Measurements from ENCODE around the gene CHMP6.

The CHMP6 gene

GRCh38 chr17:81039096-81039495, 47.5 kb downstream of the CHMP6 start:
- Histone ChIP-seq H2AK5ac (ENCODE audit: low read depth, low read length) (no peak overlapping the region), H3K14ac (ENCODE audit: low read length) (peak overlapping the region; percentile 75), H3K36me3 (replicated peaks in 1 of 2; ENCODE audit: control insufficient read depth in 2 of 2, insufficient read depth in 2 of 2, low read length in 2 of 2) (peaks cover 4 to 24% of the 10 kb centered on the region in 2 donors), H3K4me1 (ENCODE audit: control insufficient read depth in 2 of 2, insufficient read depth in 1 of 2, low read depth in 1 of 2, low read length in 2 of 2) (peaks cover 39% of the 10 kb centered on the region in 2 donors), H4K8ac (ENCODE audit: low read depth, low read length) (no peak overlapping the region), H3K4me3 (ENCODE audit: low read length in 2 of 2) (no peak overlapping the region), H3K4me2 (ENCODE audit: insufficient read depth, low read length, poor library complexity, severe bottlenecking) (no peak overlapping the region), H3K23ac (ENCODE audit: low read depth, low read length, poor library complexity) (peak overlapping the region; percentile 89), H2AFZ (ENCODE audit: low read length) (no peak overlapping the region), H3K9me3 (replicated peaks in 1 of 2; ENCODE audit: control insufficient read depth in 2 of 2, insufficient read depth in 1 of 2, low read depth in 1 of 2, low read length in 2 of 2) (peaks cover 0 to 2% of the 10 kb centered on the region in 2 donors), H3K79me1 (ENCODE audit: low read depth, low read length) (peaks cover 38% of the 10 kb centered on the region), H3K27me3 (ENCODE audit: control insufficient read depth in 3 of 3, insufficient read depth in 3 of 3, low read depth in 1 of 3, low read length in 3 of 3) (peaks cover 0 to 3% (median 0%) of the 10 kb centered on the region in 3 experiments), H3K27ac (replicated peaks; ENCODE audit: low read length) (peak overlapping the region; percentile 17), H3K4ac (ENCODE audit: low read length) (no peak overlapping the region), H4K91ac (ENCODE audit: low read depth, low read length, poor library complexity) (no peak overlapping the region), H3K9ac (ENCODE audit: low read depth, low read length, poor library complexity) (peak overlapping the region; percentile 44), H3K18ac (ENCODE audit: low read length) (peak overlapping the region; percentile 84), H2BK5ac (ENCODE audit: low read length) (peak overlapping the region; percentile 88), H2BK12ac (ENCODE audit: low read length) (no peak overlapping the region), H2BK15ac (ENCODE audit: low read length) (no peak overlapping the region), H2BK120ac (ENCODE audit: low read depth, low read length) (no peak overlapping the region)
- no CpG with 5 or more reads among the region's 16 CpGs for whole genome bisulfite sequencing, 2 donors (ENCODE audit: extremely low coverage in 2 of 2, insufficient read length in 2 of 2, insufficient replicate concordance in 1 of 2)
- no peak for DNase-seq (ENCODE audit: low spot score)

- H3K18ac ChIP-seq (ENCODE audit: low read length): peak overlapping the region; percentile 95
- no peak overlapping the region for H4K8ac ChIP-seq (ENCODE audit: low read depth, low read length)
- peaks cover 0 to 2% of the 10 kb centered on the region in 2 donors for H3K9me3 ChIP-seq (replicated peaks in 1 of 2; ENCODE audit: control insufficient read depth in 2 of 2, insufficient read depth in 1 of 2, low read depth in 1 of 2, low read length in 2 of 2)
- H3K4me2 ChIP-seq (ENCODE audit: insufficient read depth, low read length, poor library complexity, severe bottlenecking): peak overlapping the region; percentile 32
- H3K27ac ChIP-seq (replicated peaks; ENCODE audit: low read length): peak overlapping the region; percentile 56
- no peak overlapping the region for H4K91ac ChIP-seq (ENCODE audit: low read depth, low read length, poor library complexity)
- no peak overlapping the region for H3K4me3 ChIP-seq (ENCODE audit: low read length in 2 of 2)
- peaks cover 0 to 3% (median 0%) of the 10 kb centered on the region in 3 experiments for H3K27me3 ChIP-seq (ENCODE audit: control insufficient read depth in 3 of 3, insufficient read depth in 3 of 3, low read depth in 1 of 3, low read length in 3 of 3)
- peak overlapping the region; percentile 35 for H2BK120ac ChIP-seq (ENCODE audit: low read depth, low read length)
- peak overlapping the region; percentile 93 for H2AK5ac ChIP-seq (ENCODE audit: low read depth, low read length)
- peak overlapping the region; percentile 51 for H3K14ac ChIP-seq (ENCODE audit: low read length)
- peak overlapping the region; percentile 88 for H2BK5ac ChIP-seq (ENCODE audit: low read length)
- WGBS, 2 donors (ENCODE audit: extremely low coverage in 2 of 2, insufficient read length in 2 of 2, insufficient replicate concordance in 1 of 2): no CpG with 5 or more reads among the region's 28 CpGs
- no peak overlapping the region for H2AFZ ChIP-seq (ENCODE audit: low read length)
- peak overlapping the region; percentile 83 for H3K23ac ChIP-seq (ENCODE audit: low read depth, low read length, poor library complexity)
- peak overlapping the region; percentile 17 for H2BK12ac ChIP-seq (ENCODE audit: low read length)
- H3K4ac ChIP-seq (ENCODE audit: low read length): no peak overlapping the region
- H3K36me3 ChIP-seq (replicated peaks in 1 of 2; ENCODE audit: control insufficient read depth in 2 of 2, insufficient read depth in 2 of 2, low read length in 2 of 2): peaks cover 7 to 31% of the 10 kb centered on the region in 2 donors
- H3K4me1 ChIP-seq (ENCODE audit: control insufficient read depth in 2 of 2, insufficient read depth in 1 of 2, low read depth in 1 of 2, low read length in 2 of 2): peaks cover 45 to 47% of the 10 kb centered on the region in 2 donors
- peak overlapping the region; percentile 55 for H3K9ac ChIP-seq (ENCODE audit: low read depth, low read length, poor library complexity)
- H3K79me1 ChIP-seq (ENCODE audit: low read depth, low read length): peaks cover 44% of the 10 kb centered on the region
- DNase-seq (ENCODE audit: low spot score): no peak
- H2BK15ac ChIP-seq (ENCODE audit: low read length): peak overlapping the region; percentile 54
These were observed 48.5 kb downstream of the CHMP6 start for GRCh38 chr17:81039854-81040758.

- no peak overlapping the region for H2AFZ ChIP-seq (ENCODE audit: low read length)
- peaks cover 48% of the 10 kb centered on the region for H3K79me1 ChIP-seq (ENCODE audit: low read depth, low read length)
- H2AK5ac ChIP-seq (ENCODE audit: low read depth, low read length): peak overlapping the region; percentile 93
- H3K27me3 ChIP-seq (ENCODE audit: control insufficient read depth in 3 of 3, insufficient read depth in 3 of 3, low read depth in 1 of 3, low read length in 3 of 3): peaks cover 0 to 3% (median 0%) of the 10 kb centered on the region in 3 experiments
- no peak overlapping the region for H3K4me3 ChIP-seq (ENCODE audit: low read length in 2 of 2)
- peaks cover 44 to 47% of the 10 kb centered on the region in 2 donors for H3K4me1 ChIP-seq (ENCODE audit: control insufficient read depth in 2 of 2, insufficient read depth in 1 of 2, low read depth in 1 of 2, low read length in 2 of 2)
- no peak overlapping the region for H3K4ac ChIP-seq (ENCODE audit: low read length)
- peak overlapping the region; percentile 56 for H3K27ac ChIP-seq (replicated peaks; ENCODE audit: low read length)
- peak overlapping the region; percentile 54 for H2BK15ac ChIP-seq (ENCODE audit: low read length)
- DNase-seq (ENCODE audit: low spot score): no peak
- H4K91ac ChIP-seq (ENCODE audit: low read depth, low read length, poor library complexity): no peak overlapping the region
- WGBS, 2 donors (ENCODE audit: extremely low coverage in 2 of 2, insufficient read length in 2 of 2, insufficient replicate concordance in 1 of 2): no CpG with 5 or more reads among the region's 6 CpGs
- peak overlapping the region; percentile 35 for H2BK120ac ChIP-seq (ENCODE audit: low read depth, low read length)
- H3K9ac ChIP-seq (ENCODE audit: low read depth, low read length, poor library complexity): peak overlapping the region; percentile 55
- peak overlapping the region; percentile 3 for H3K4me2 ChIP-seq (ENCODE audit: insufficient read depth, low read length, poor library complexity, severe bottlenecking)
- no peak overlapping the region for H3K14ac ChIP-seq (ENCODE audit: low read length)
- no peak overlapping the region for H2BK12ac ChIP-seq (ENCODE audit: low read length)
- peaks cover 0 to 2% of the 10 kb centered on the region in 2 donors for H3K9me3 ChIP-seq (replicated peaks in 1 of 2; ENCODE audit: control insufficient read depth in 2 of 2, insufficient read depth in 1 of 2, low read depth in 1 of 2, low read length in 2 of 2)
- no peak overlapping the region for H2BK5ac ChIP-seq (ENCODE audit: low read length)
- H3K36me3 ChIP-seq (replicated peaks in 1 of 2; ENCODE audit: control insufficient read depth in 2 of 2, insufficient read depth in 2 of 2, low read length in 2 of 2): peaks cover 7 to 31% of the 10 kb centered on the region in 2 donors
- H3K23ac ChIP-seq (ENCODE audit: low read depth, low read length, poor library complexity): peak overlapping the region; percentile 67
- H4K8ac ChIP-seq (ENCODE audit: low read depth, low read length): no peak overlapping the region
- H3K18ac ChIP-seq (ENCODE audit: low read length): peak overlapping the region; percentile 89
These were observed 49.2 kb downstream of the CHMP6 start for GRCh38 chr17:81040791-81041337.

GRCh38 chr17:81042606-81043005, 51.0 kb downstream of the CHMP6 start:
- H3K9ac ChIP-seq (ENCODE audit: low read depth, low read length, poor library complexity): no peak overlapping the region
- H4K8ac ChIP-seq (ENCODE audit: low read depth, low read length): no peak overlapping the region
- H3K23ac ChIP-seq (ENCODE audit: low read depth, low read length, poor library complexity): no peak overlapping the region
- WGBS, 2 donors (ENCODE audit: extremely low coverage in 2 of 2, insufficient read length in 2 of 2, insufficient replicate concordance in 1 of 2): no CpG with 5 or more reads among the region's 9 CpGs
- peak overlapping the region; percentile 67 for H3K14ac ChIP-seq (ENCODE audit: low read length)
- H3K18ac ChIP-seq (ENCODE audit: low read length): peak overlapping the region; percentile 82
- peak overlapping the region; percentile 26 for H2AK5ac ChIP-seq (ENCODE audit: low read depth, low read length)
- no peak overlapping the region for H3K4me2 ChIP-seq (ENCODE audit: insufficient read depth, low read length, poor library complexity, severe bottlenecking)
- peak overlapping the region; percentile 85 for H2BK15ac ChIP-seq (ENCODE audit: low read length)
- H3K79me1 ChIP-seq (ENCODE audit: low read depth, low read length): peaks cover 58% of the 10 kb centered on the region
- H2BK120ac ChIP-seq (ENCODE audit: low read depth, low read length): peak overlapping the region; percentile 50
- no peak overlapping the region for H3K27ac ChIP-seq (replicated peaks; ENCODE audit: low read length)
- H3K27me3 ChIP-seq (ENCODE audit: control insufficient read depth in 3 of 3, insufficient read depth in 3 of 3, low read depth in 1 of 3, low read length in 3 of 3): no peaks in the 10 kb centered on the region
- no peak overlapping the region for H3K4ac ChIP-seq (ENCODE audit: low read length)
- H3K36me3 ChIP-seq (replicated peaks in 1 of 2; ENCODE audit: control insufficient read depth in 2 of 2, insufficient read depth in 2 of 2, low read length in 2 of 2): peaks cover 11 to 31% of the 10 kb centered on the region in 2 donors
- H3K4me3 ChIP-seq (ENCODE audit: low read length in 2 of 2): no peak overlapping the region
- peak overlapping the region; percentile 35 for H2BK12ac ChIP-seq (ENCODE audit: low read length)
- no peak overlapping the region for H2BK5ac ChIP-seq (ENCODE audit: low read length)
- H2AFZ ChIP-seq (ENCODE audit: low read length): no peak overlapping the region
- H3K9me3 ChIP-seq (replicated peaks in 1 of 2; ENCODE audit: control insufficient read depth in 2 of 2, insufficient read depth in 1 of 2, low read depth in 1 of 2, low read length in 2 of 2): peaks cover 0 to 6% of the 10 kb centered on the region in 2 donors
- no peak overlapping the region for H4K91ac ChIP-seq (ENCODE audit: low read depth, low read length, poor library complexity)
- peaks cover 30 to 44% of the 10 kb centered on the region in 2 donors for H3K4me1 ChIP-seq (ENCODE audit: control insufficient read depth in 2 of 2, insufficient read depth in 1 of 2, low read depth in 1 of 2, low read length in 2 of 2)
- DNase-seq (ENCODE audit: low spot score): no peak
